WERI-Rb-1 (cell line): ENCODE data around the gene POLD2.

Experiments used
- DNase-seq: peaks from one replicate; pipeline ENCODE4 v3.0.0-alpha.2; 2020
- H3K27ac ChIP-seq: fragments of 250-450 bp; sonication (Bioruptor Pico); 2 replicates; pipeline ENCODE4 v1.5.1; 2020; ENCODE audit warnings: mild to moderate bottlenecking, moderate library complexity
- H3K27me3 ChIP-seq: fragments of 250-450 bp; sonication (Bioruptor Pico); 2 replicates; pipeline ENCODE4 v1.5.1; 2021; ENCODE audit warnings: mild to moderate bottlenecking, low read depth, moderate library complexity; ENCODE audit not compliant: insufficient read depth, severe bottlenecking
- H3K36me3 ChIP-seq: fragments of 250-450 bp; sonication (Bioruptor Pico); 2 replicates; pipeline ENCODE4 v1.5.1; 2020; ENCODE audit warnings: mild to moderate bottlenecking, moderate library complexity
- H3K4me3 ChIP-seq: 2 replicates; pipeline ENCODE4 v1.5.1; 2011; ENCODE audit warnings: low read depth, mild to moderate bottlenecking, control low read depth, low read length
- H3K9me3 ChIP-seq: fragments of 250-450 bp; sonication (Bioruptor Pico); 2 replicates; pipeline ENCODE4 v1.5.1; 2021; ENCODE audit warnings: mild to moderate bottlenecking, moderate library complexity; ENCODE audit not compliant: severe bottlenecking
- TF ChIP-seq, protein P1 (sequence below): IDR thresholded peaks from 2 replicates; pipeline ENCODE4 v1.5.1; 2011; ENCODE audit warnings: low read depth, mild to moderate bottlenecking, control low read depth, inconsistent platforms, low read length

The POLD2 gene

DNA sequence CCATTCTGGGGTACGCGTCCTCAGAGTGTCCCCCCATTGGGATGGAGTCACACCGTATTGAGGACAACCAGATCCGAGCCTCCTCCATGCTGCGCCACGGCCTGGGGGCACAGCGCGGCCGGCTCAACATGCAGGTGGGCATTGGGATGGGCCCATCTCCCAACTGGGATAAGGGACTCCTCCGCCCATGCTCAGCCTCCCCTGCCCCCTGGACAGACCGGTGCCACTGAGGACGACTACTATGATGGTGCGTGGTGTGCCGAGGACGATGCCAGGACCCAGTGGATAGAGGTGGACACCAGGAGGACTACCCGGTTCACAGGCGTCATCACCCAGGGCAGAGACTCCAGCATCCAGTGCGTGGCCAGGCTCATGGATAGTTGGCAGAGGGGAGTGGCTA lies 13.4 kb downstream of the POLD2 start:
- peaks cover 69% of the 10 kb centered on the region for H3K36me3 ChIP-seq
- no peak for DNase-seq

DNA sequence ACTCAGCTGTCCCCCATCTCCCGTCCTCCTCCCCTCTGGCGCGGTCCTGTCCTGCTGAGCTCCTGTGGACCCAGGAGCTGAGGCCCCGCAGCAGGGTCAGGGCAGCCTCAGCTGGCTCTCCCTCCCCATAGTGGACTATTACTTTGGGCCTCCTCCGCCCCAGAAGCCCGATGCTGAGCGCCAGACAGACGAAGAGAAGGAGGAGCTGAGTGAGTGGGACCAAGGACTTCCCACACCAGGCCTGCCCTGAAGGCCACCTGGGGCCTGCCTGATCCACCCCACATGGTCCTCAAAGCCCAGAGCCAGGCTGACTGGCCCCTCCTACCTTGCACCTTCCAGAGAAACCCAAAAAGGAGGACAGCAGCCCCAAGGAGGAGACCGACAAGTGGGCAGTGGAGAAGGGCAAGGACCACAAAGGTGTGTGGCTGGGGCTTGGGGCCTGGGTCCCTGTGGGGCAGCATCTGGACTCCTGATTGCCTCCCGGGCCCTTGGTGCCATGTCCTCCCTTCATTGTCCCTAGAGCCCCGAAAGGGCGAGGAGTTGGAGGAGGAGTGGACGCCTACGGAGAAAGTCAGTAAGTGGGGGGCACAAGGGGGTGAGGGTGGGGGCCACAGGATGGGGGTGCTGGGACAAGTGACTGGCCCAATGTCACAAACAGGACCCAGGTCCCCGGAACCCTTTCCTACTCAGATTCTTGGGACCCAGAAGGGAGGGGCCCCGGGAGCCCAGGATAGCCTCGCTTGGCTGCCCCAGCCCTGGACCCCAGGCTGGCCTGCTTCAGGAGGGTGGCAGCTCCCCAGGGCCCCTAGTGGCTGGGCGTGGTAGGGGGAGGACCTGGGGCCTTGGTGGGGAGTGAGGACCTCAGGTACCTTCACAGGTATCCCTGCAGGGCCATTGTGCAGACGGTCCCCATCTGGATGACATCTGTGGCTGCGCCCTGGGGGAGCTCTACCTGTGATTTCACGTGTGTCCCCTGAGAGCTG lies 14.3 kb downstream of the POLD2 start:
- Histone ChIP-seq H3K36me3 (peaks cover 60% of the 10 kb centered on the region), H3K9me3 (no peaks in the 10 kb centered on the region), H3K27ac (no peak overlapping the region), H3K4me3 (no peak overlapping the region), H3K27me3 (no peaks in the 10 kb centered on the region)
- TF ChIP-seq, protein P1, sequence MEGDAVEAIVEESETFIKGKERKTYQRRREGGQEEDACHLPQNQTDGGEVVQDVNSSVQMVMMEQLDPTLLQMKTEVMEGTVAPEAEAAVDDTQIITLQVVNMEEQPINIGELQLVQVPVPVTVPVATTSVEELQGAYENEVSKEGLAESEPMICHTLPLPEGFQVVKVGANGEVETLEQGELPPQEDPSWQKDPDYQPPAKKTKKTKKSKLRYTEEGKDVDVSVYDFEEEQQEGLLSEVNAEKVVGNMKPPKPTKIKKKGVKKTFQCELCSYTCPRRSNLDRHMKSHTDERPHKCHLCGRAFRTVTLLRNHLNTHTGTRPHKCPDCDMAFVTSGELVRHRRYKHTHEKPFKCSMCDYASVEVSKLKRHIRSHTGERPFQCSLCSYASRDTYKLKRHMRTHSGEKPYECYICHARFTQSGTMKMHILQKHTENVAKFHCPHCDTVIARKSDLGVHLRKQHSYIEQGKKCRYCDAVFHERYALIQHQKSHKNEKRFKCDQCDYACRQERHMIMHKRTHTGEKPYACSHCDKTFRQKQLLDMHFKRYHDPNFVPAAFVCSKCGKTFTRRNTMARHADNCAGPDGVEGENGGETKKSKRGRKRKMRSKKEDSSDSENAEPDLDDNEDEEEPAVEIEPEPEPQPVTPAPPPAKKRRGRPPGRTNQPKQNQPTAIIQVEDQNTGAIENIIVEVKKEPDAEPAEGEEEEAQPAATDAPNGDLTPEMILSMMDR: peak; percentile 27; the same call in 1 of the 2 replicates
- DNase-seq: no peak

More for the DNA sequence above, 13.4 kb downstream of the POLD2 start:
- no peak overlapping the region for H3K4me3 ChIP-seq
- TF ChIP-seq, protein P1: no peak
- no peaks in the 10 kb centered on the region for H3K27me3 ChIP-seq
- H3K27ac ChIP-seq: no peak overlapping the region
- H3K9me3 ChIP-seq: no peaks in the 10 kb centered on the region

DNA sequence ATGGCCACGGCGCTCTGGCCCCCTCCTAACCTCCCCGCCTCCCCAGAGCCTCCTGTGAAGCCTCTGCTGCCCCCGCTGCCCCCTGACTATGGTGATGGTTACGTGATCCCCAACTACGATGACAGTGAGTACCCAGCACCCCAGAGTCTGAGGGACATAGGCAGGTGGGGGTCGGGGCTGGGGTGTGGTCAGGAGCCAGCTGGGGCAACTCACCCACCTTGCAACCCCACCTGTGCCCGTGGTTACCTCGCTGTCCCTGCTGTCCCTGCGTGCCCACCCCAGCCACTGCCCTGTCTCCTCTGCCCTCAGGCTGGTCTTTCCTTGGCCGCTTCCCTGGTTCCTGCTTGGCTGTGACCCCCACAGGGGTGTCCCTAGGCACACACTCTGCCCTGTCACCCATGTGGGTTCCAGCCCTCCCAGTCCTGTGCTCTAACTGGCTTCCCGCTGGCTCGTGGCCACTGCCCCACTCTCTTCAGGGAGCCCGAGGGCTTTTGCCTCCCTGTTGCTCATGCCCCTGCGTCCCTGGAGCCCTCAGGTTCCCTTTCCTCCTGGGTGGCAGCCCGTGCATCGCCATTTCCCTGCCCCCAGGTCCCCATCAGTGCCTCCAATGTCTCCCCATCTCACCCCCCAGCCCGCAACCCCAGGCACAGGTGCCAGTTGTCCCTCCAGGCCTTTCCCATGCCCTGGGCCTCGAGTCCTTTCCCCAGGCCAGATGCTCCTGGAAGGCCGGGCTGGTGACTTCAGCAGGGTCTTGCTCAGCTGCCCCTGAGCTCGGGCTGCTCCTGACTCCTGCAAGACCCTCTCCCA lies 15.2 kb downstream of the POLD2 start:
- H3K27me3 ChIP-seq: no peaks in the 10 kb centered on the region
- H3K36me3 ChIP-seq: peaks cover 54% of the 10 kb centered on the region
- no peak overlapping the region for H3K27ac ChIP-seq
- H3K4me3 ChIP-seq: no peak overlapping the region
- no peak for DNase-seq
- TF ChIP-seq, protein P1: no peak
- no peaks in the 10 kb centered on the region for H3K9me3 ChIP-seq

DNA sequence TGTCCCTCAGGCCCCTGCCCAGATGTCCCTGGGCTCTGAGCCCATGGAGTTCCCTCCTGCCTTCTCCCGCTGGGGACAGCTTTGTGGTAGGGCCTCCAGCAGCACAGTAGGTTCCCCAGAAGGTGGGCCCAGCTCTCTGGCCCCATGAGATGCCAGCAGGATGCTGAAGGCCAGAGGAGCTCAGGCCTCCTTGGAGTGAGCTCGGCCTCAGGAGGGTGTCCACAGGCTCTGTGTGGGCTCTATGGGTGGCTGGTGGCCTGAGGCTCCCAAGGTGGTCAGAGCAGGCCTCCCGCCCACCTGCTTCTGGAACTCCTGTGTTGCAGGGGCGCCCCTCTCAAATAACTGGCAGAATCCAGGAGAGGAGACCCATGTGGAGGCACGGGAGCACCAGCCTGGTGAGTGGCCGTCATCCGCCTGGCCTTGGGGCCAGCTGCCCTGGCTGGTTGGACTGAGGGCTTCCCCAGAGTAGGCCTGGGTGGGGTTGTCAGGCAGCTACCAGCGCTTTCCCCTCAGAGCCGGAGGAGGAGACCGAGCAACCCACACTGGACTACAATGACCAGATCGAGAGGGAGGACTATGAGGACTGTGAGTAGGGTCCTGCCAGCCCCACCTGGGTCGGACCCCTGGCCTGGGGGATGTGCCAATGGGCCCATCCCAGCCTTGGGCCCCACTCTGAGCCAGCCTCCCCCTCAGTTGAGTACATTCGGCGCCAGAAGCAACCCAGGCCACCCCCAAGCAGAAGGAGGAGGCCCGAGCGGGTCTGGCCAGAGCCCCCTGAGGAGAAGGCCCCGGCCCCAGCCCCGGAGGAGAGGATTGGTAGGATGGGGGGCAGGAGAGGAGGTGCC lies 16.0 kb downstream of the POLD2 start:
- H3K27ac ChIP-seq: no peak overlapping the region

More for the DNA sequence above, 16.0 kb downstream of the POLD2 start:
- Histone ChIP-seq H3K4me3 (no peak overlapping the region), H3K9me3 (no peaks in the 10 kb centered on the region), H3K36me3 (peaks cover 46% of the 10 kb centered on the region), H3K27me3 (no peaks in the 10 kb centered on the region)
- DNase-seq: no peak
- TF ChIP-seq, protein P1: no peak
